IPS-11a (cell line): ENCODE results near the gene MRPL54.
A peak's percentile ranks its signal among the peaks of the same experiment; 100 is the strongest.

Source experiments
- H3K4me3 ChIP-seq: one replicate; pipeline ENCODE4 v1.5.1; 2013; ENCODE audit warnings: low read depth, low read length, control low read depth

The MRPL54 gene

GRCh38 chr19:3783660-3784584 lies 21.4 kb downstream of the MRPL54 start:
- no peak overlapping the region for H3K4me3 ChIP-seq

GRCh38 chr19:3784607-3785450 lies 22.3 kb downstream of the MRPL54 start:
- H3K4me3 ChIP-seq: peak overlapping the region; percentile 73

DNA sequence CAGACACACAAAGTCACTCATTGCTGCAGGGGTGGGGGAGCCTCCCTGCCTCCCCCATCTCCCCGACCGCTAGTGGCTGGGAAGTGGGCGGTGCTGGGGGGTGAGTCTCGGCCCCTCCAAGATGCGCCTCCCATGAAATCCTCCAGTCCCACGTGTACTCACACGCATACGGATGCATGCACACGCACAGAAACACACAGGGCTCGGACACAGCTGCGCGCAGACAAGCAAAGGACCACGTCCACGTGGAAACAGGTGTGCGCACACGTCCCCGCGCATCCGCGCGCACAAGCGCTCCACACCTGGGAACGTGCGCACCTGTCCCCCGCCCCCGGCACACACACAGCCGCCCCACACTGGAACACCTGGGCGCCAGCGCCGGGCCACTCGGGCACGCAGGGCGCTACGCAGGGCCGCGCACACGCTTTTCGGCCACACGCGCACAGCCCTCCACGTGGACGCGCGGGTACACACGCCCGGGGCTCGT lies 23.0 kb downstream of the MRPL54 start:
- peak overlapping the region; percentile 73 for H3K4me3 ChIP-seq

GRCh38 chr19:3785938-3786824 lies 23.7 kb downstream of the MRPL54 start, which contains the start of gene MATK:
Gene MATK (minus strand): TSS chr19:3786381. CDS start chr19:3785135, 1,246 bp downstream.
- H3K4me3 ChIP-seq: peak within 1 kb of the TSS; percentile 73

DNA sequence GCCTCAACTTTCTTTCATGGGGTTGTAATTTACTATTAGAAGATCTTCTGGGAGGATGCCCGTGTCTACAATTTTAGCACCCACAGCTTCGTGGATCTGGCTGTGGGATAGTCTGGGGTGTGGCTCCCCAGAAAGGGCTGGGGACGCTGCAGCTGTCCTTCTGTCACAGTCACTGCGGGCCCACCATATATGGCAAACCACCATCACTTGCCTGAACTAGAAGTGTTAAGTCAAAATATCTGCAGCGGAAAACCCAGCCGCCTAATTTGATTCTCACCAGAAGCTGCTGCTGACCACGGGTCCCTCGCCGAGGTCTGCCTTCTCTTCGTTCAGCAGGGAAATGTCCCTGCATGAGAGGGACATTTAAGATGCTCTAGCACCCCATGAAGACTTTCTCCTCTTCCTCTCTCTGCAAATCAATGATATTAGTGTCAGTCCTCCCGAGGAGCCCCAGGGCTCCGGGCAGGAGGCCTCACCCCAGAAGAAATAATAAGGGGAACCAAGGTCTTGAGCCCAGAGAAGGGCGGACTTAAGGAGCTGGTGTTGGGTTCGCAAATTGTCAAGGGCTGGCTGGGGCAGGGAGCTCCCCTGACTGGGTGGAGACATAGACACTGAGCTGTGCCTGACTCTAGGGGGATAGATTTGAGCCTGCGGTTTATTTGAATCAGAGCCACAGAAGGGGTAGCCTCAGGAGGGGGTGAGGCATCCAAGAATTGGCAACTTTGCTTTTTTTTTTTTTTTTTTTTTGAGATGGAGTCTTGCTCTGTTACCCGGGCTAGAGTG lies 26.7 kb downstream of the MRPL54 start:
- no peak overlapping the region for H3K4me3 ChIP-seq

DNA sequence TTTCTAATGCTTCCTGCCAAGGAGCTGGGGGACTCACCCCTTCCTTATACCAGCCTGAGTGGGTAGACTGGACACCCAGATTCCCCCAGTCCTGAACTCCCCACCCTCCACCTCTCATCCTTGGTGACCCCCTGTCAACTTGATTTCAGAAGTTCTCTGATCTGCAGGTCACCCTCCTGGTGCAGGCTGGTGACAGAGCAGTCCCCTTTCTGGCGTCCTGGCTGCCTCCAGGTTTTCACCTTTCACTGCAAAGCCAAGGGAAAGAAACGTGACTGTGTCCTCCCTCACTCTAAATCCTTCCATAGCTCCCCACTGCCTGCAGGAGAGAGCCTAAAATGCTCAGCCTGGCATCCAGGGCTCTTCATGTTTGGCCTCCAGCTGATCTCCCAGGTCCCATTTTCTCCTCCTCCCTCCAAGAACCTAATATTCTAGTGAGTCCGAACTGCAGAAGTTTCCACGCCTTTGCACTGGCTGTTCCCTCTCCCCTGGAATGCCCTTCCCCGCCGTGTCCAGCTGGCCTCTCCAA lies 27.8 kb downstream of the MRPL54 start:
- H3K4me3 ChIP-seq: no peak overlapping the region

GRCh38 chr19:3790941-3791340 lies 28.5 kb downstream of the MRPL54 start:
- no peak overlapping the region for H3K4me3 ChIP-seq

- no peak overlapping the region for H3K4me3 ChIP-seq
Observed at GRCh38 chr19:3792114-3792513, 29.6 kb downstream of the MRPL54 start.

- no peak overlapping the region for H3K4me3 ChIP-seq
Observed at GRCh38 chr19:3793799-3794198, 31.3 kb downstream of the MRPL54 start.

- no peak overlapping the region for H3K4me3 ChIP-seq
Observed at GRCh38 chr19:3796358-3796757, 33.9 kb downstream of the MRPL54 start.

- H3K4me3 ChIP-seq: no peak overlapping the region
Observed at GRCh38 chr19:3798137-3798536, 35.7 kb downstream of the MRPL54 start.

- H3K4me3 ChIP-seq: peak overlapping the region; percentile 50
Observed at GRCh38 chr19:3800996-3801395, 38.5 kb downstream of the MRPL54 start.

DNA sequence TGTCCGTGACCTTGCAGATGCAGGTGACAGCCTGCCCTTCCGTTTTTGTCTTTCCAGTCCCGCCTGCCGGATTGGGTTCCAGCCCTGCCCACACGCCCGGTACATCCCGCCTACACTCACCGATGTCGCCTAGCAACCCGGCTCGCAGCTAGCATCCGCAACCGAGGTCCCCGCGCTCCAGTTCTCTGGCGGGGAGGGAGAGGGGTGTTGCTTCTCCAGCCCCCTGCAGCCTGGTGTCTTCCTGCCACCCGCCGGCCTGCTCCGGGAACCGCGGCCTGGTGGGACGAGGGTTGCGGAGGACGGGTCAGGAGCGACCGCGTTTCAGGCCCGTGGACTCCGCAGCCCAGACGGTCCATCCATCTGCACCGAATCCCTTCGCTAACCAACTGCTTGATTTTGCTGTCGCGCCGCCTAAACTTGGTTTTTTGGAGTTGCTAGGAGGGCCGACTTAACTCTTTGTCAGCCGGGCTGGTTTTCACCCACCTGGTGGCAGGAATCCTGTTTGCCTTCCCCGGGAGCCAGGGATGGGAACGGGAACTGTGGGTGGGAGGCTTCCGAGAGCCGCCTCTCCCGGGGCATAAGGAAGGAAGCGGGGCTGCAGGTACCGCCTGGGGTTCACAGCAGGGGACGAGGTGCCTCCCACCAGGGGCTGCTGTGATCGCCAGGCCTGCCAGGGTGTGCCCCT lies 39.1 kb downstream of the MRPL54 start:
- H3K4me3 ChIP-seq: peak overlapping the region; percentile 50

DNA sequence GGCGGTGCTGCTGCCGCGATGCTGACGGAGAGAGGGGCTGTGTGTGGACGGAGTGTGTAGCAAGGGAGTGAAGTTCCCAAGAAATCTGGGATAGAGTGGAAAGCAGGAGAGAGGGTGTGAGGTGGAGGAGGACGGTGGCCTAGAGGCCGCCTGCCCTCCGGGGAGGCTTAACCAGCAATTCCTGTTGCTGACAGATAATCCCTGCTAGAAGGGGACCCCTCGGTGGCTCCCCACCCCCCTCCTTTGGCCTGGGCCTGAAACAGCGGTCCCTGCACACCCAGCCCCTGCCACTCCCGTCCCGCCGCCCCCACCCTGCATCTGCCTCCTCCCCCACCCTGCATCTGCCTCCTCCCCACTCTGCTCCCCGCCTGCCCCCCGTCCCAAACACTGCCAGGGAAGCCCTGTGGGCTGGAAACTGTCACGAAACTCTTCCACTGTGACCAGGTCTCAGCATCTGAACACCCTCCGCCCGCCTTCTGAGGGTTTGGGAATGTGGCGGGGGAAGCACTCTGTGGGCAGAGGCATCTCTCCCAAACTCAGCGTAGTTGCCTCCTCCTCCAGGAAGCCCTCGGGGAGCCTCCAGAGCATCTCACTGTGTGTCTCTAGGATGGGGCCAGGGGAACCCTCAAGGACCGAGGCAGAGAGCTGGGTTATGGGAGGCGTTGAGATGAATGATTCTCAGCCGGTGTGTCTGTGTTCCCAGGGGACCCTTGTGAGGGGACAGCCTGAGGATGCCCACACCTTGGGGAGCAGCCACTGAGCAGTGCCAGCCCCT lies 40.8 kb downstream of the MRPL54 start:
- no peak overlapping the region for H3K4me3 ChIP-seq

DNA sequence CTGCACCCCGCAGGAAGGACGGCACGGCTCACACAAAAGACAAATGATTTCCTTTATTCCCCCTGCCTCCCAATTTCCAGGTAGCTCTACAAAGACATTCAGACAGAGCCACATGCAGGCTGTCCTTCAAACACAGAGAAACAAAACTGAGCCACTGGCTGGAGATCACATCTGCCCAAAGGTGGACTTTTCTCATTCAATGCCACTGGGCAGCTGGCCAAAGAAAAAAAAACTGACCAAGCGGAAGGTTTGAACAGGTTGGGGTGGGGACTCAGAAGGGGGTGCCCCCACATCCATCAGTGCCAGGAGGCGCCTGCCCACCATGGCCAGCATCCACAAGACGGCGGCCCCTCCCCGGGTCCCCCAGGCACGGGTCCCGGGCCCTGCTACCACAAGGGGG lies 41.5 kb downstream of the MRPL54 start:
- H3K4me3 ChIP-seq: no peak overlapping the region

- H3K4me3 ChIP-seq: no peak overlapping the region
Observed at GRCh38 chr19:3804429-3804828, 41.9 kb downstream of the MRPL54 start.

GRCh38 chr19:3805859-3806258 lies 43.4 kb downstream of the MRPL54 start:
- H3K4me3 ChIP-seq: no peak overlapping the region

DNA sequence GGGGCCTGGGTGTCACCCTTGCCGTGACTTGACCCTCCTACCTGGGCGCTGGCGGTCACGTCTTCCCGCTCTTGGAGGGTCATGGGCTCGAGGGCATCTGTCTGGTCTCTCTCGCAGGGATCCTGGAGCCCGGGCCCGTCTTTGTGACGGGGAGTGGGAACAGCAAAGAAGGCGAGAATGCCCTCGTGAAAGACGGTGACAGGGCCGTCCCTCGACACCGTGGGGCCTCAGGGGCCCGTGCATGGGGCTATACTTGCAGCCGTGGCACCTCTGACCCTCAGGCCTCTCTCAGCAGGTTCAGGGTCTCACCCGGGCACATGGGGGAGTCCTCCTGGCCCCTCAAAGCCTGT lies 44.6 kb downstream of the MRPL54 start:
- no peak overlapping the region for H3K4me3 ChIP-seq
